NB4 (cell line): Measurements from ENCODE around the gene MIDN.

Experiments used
- CTCF ChIP-seq: IDR thresholded peaks from one replicate; pipeline ENCODE4 v1.5.1; 2012; ENCODE audit warnings: low read depth, low read length
- MAX ChIP-seq: IDR thresholded peaks from 2 replicates; pipeline ENCODE4 v1.6.1; 2011; ENCODE audit warnings: low read depth, low read length
- POLR2A ChIP-seq: IDR thresholded peaks from 2 replicates; pipeline ENCODE4 v1.6.1; 2011; ENCODE audit warnings: mild to moderate bottlenecking; ENCODE audit not compliant: insufficient read length; ENCODE audit errors: extremely low read depth

GRCh38 chr19:1275976-1276627, 27.7 kb downstream of the MIDN start:
- TF ChIP-seq CTCF (no peak), POLR2A (no peak), MAX (no peak)
